CD4-positive, alpha-beta T cell treated with Interleukin-15 for 4 hours (primary cell): Measurements from ENCODE around the gene ZNF493.

Experiments used
- DNase-seq: peaks from one replicate; pipeline ENCODE4 v3.0.0-alpha.2; 2020; ENCODE audit warnings: low spot score

ZNF493 gene

DNA sequence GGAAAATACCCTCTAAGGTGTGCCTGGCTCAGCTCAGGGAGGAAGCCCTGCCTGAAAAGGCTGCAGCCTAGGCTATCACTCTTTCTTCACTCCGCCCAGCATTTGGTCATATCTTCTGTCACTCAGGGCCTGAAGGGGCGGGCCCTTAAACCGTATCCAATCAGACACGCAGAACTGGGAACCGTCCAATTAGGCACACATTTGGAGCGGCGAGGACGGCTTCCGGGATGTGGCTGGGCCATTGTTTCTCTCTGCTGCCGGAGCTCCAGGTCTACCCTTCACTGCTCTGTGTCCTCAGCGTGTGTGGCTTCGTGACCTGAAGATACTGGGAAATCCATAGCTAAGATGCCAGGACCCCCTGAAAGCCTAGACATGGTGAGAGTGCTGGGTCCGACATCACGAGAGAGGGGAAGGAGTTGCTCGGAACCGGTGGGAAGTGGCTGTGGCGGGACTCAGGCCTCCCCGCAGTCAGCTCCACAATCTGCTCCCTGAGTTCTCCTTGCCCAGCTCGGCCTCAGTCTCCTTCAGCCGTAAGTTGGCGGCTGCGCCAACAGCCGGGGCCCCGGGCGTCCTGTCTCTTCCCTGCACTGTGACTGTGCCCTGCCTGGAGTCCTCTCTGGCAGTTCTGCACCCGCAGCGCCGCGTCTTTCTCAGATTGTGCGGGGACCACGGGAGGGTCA is at the start of gene ZNF493:
Gene ZNF493 (plus strand): TSS at position 241 of the 680 bp plus-strand sequence. CDS start 105 bp downstream, at position 346.
- peak; percentile 94 for DNase-seq

DNA sequence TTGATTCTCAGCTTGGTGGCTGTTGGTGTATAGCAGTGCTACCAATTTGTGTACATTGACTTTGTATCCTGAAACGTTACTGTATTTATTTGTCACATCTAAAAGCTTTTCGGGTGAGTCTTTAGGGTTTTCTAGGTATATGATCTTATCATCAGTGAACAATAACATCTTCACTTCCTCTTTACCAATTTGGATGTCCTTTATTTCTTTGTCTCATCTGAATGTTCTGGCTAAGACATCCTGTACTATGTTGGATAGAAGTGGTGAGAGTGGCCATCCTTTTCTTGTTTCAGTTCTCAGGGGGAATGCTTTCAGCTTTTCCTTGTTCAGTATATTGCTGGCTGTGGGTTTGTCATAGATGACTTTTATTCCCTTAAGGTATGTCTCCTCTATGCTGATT is 44.1 kb upstream of the ZNF493 start:
- DNase-seq = no peak

DNA sequence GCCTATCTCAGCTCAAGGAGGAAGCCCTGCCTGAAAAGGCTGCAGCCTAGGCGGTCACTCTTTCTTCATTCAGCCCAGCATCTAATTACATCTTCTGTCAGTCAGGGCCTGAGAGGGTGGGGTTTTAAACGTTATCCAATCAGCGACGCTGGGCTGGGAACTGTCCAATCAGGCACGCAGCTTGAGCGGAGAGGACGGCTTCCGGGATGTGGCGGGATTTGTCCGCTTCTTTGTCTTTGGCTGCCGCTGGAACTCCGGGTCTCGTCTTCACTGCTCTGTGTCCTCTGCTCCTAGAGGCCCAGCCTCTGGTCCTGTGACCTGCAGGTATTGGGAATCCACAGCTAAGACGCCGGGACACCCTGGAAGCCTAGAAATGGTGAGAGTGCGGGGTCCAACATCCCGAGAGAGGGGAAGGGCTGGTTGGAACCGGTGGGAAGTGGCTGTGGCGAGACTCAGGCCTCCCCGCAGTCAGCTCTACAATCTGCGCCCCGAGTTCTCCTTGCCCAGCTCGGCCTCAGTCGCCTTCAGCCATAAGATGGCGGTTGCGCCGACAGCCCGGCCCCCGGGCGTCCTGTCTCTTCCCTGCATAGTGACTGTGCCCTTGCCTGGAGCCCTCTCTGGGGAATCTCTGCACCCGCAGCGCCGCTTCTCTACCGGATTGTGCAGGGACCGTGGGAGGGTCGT is 38.0 kb upstream of the ZNF493 start, which contains the start of gene ZNF738:
Gene ZNF738 (plus strand): TSS at position 233 of the 684 bp plus-strand sequence. CDS start 141 bp downstream, at position 374.
- DNase-seq = peak; percentile 79

DNA sequence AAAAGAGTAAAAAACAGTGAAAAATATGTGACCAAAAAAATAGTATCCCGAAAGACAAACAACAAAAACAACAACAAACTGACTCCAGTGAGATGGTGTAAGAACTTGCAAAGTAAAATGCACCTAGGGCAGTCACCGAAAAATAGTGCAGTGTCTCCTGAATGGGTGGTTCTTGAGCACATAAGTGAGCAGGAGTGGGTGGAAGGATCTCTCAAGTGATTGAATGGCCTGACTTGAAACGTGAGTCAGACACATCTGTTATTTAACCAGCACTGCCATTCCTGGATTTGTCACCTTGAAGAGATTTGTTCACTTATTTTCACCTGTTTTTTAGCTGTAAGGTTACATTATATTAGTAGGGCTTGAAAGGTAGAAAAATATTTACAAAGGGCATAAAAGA is 34.6 kb upstream of the ZNF493 start:
- DNase-seq = no peak

DNA sequence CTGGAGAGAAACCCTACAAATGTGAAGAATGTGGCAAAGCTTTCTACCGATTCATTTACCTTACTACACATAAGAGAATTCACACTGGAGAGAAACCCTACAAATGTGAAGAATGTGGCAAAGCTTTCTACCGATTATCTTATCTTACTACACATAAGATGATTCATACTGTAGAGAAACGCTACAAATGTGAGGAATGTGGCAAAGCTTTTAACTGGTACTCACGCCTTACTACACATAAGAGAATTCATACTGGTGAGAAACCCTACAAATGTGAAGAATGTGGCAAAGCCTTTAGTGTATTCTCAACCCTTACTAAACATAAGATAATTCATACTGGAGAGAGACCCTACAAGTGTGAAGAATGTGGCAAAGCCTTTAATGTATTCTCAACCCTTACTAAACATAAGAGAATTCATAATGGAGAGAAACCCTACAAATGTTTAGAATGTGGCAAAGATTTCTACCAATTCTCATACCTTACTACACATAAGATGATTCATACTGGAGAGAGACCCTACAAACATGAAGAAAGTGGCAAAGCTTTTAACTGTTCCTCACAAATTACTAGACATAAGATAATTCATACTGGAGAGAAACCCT is 12.9 kb upstream of the ZNF493 start:
- no peak for DNase-seq

DNA sequence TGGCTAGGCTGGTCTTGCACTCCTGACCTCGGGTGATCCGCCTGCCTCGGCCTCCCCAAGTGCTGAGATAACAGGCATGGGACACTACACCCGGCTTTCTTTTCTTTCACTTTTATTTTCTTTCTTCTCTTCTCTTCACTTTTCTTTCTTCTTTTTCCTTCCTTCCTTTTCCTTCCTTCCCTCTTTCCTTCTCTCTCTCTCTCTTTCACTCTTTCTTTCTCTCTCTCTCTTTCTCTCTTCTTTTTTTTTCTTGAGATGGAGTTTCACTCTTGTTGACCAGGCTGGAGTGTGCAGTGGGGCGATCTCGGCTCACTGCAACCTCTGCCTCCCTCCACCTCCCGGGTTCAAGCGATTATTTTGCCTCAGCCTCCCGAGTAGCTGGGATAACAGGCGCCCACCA is 812 bp upstream of the ZNF493 start:
- DNase-seq = no peak

DNA sequence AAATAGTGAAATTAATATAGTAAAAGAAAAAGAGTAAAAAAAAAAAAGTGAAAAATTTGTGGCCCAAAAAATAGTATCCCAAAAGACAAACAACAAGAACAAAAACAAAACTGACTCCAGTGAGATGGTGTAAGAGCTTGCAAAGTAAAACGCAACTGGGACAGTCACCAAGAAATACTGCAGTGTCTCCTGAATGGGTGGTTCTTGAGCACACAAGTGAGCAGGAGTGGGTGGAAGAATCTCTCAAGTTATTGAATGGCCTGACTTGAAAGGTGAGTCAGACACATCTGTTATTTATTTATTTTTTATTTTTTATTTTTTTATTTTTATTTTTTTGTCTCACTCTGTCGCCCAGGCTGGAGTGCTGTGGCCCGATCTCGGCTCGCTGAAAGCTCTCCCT is 1.9 kb downstream of the ZNF493 start:
- no peak for DNase-seq

DNA sequence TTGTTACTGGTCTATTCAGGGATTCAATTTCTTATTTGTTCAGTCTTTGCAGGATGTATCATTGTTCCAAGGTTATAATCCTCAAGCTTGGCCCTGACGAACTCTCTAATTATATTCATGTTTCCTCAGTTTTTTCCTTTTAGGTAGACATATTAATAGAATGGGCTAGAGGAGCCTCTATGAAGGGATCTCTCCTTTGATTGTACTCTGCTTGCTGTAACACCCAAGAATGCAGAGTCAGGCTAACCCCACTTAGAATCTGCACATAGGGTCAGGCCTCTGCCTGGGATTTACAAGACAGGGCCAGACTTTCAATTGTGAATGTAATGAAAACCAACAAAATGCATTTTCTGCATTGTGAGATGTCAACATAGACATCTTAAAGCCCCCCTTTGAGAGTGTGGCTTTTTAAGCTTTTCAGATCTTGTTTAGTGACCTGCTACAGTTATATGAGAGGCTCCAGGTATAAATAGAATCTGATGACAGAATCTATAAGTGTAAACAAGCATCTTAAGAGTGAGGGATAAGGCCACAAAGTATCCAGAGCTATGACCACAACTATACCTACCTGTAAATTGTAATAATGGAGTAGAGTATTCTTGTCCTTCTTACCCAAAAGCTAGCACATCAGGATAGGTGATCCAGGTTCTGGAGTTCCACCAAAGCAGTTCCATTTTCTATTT is 5.5 kb downstream of the ZNF493 start:
- DNase-seq = no peak

DNA sequence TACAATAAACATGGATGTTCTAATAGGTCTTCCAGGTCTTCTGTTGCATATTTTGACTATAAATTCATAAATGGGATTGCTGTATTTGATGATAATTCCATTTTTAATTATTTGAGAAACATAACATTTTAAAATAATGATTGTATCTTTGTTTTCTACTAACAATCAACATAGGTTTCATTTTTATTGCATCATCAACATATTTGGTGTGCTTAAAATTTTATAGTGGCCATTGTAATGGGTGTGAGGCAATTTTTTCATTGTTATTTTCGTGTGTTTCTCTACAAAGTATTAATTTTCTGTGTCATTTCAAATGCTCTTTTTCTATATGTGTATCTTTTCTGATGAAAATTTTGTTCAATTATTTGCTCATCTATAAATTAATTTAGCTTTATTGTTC is 13.2 kb downstream of the ZNF493 start:
- no peak for DNase-seq

DNA sequence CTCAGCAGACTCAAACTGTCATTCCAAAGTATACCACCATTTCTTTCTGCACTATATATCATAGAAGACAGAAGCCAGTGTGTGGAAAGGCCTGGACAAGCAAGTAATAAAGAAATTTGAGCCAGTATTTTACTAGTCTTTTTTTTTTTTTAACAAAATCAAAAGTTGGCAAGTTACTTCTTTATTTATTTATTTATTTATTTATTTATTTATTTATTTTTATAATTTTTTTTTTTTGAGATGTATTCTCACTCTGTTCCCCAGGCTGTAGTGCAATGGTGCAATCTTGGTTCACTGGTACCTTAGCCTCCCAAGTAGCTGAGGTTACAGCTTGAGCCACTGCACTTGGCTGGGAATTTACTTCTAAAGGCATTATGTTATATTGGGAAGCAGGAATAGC is 25.3 kb downstream of the ZNF493 start:
- no peak for DNase-seq

DNA sequence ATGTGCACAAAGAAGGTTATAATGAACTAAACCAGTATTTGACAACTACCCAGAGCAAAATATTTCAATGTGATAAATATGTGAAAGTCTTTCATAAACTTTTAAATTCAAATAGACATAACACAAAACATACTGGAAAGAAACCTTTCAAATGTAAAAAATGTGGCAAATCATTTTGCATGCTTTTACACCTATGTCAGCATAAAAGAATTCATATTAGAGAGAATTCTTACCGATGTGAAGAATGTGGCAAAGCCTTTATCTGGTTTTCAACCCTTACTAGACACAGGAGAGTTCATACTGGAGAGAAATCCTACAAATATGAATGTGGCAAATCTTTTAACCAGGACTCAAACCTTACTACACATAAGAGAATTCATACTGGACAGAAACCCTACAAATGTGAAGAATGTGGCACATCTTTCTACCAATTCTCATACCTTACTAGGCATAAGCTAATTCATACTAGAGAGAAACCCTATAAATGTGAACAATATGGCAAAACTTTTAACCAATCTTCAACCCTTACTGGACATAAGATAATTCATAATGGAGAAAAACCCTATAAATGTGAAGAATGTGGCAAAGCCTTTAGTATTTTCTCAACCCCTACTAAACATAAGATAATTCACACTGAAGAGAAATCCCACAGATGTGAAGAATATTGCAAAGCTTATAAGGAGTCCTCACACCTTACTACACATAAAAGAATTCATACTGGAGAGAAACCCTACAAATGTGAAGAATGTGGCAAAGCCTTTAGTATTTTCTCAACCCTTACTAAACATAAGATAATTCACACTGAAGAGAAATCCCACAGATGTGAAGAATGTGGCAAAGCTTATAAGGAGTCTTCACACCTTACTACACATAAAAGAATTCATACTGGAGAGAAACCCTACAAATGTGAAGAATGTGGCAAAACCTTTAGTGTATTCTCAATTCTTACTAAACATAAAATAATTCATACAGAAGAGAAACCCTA is 26.4 kb downstream of the ZNF493 start:
- no peak for DNase-seq

DNA sequence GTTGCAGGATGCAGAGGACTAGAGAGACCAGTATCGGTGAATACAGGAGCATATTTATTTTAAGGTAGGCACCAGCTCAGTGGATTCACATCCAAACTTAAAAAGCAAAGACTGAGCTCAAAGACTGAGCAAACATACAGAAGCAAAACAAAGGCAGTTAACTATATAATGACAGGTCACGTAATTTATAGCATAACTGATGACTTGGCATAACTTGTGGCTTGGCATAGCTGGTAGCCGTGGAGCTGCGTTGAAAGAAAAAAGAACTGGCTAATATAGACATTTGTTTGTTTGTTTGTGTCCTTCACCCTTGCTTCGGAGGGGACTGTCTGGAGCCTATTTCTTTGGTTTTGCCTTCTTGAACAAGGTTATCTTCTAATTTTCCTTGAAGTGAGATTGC is 33.7 kb downstream of the ZNF493 start:
- no peak for DNase-seq

DNA sequence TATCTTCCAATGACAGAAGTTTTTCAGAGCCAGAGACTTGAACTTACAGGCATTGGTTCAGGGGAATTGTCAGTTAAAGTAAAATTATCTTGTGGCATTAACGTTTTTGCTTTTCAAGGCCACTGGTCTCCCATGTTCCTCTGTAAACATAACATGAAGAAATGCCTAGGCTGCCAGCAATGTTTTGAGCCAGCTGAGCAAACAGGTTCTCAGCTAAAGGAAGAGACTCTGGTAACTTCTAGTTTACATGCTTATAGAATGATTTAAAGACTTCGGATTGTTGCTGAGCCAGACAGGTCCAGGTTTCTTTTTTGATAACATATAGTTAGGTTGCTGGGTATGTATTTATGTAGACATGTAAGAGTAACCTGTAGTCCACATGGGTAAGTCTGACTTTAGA is 35.7 kb downstream of the ZNF493 start:
- DNase-seq = no peak

DNA sequence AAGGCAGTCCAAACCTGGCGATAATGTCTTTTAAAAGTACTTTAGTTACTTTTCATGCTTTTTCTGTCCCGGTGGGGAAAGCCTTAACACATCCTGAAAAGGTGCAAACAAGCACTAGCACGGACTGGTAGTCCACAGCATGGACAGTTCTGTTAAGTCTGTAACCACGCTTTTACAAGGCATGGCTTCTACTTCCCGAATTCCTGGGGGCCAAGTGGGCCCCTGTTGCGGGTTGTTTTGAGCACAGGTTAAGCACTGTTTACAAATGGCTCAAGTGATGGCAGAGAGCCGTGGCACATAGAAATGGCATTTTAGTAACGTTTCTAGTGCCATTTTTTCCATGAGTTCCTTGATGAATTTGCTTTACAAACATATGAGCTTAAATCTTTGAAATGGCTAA is 37.6 kb downstream of the ZNF493 start:
- DNase-seq = no peak

DNA sequence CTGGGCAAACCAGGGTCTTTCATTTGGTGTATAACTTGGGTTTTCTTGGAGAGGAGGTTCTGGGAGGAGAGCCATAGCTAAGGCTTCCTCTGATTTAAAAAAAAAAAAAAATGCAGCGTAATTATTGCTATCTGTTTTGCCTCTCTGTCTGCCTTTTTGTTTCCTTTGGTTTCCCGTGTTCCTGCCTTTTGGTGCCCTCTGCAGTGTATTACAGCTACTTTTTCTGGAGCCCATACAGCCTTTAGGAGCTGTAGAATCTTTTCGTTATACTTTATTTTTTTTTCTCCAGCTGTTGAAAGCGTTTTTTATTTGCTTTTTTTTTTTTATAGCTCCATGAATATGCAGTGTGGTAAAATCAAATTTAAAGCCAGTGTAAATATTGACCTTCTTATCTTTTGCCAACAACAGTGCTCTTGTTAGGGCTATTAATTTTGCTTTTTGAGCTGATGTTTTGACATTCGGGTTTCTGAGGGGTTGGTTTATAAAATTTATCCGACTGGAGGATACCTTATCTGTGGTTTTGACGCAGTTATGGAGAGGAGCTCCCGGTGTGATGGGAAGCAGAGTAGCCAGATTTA is 38.1 kb downstream of the ZNF493 start:
- DNase-seq = no peak

DNA sequence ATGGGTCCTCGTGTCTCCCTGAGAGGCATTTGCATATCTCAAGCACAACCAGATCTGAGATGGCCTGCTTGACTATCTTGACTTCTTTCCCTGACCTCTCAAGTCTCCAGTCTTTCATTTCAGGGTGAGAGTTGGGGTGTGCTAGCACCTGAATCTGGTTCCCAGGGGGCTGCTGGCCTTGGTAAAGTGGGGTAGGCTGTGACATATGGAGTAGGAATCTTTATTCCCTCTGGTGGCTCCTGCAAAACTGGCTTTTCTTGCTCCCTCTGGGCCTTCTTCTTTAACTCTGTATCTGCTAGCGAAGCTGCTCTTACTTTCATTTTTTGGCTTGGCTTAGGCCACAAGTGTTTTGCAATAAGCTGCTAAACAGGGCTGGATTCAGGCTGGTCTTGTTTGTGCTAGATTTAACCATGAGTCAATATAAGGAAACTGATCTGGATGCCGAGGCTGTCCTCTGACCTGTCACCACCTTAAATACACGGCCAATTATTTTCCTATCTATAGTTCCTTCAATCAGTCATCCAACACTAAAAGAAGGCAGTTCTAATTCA is 42.3 kb downstream of the ZNF493 start:
- no peak for DNase-seq

DNA sequence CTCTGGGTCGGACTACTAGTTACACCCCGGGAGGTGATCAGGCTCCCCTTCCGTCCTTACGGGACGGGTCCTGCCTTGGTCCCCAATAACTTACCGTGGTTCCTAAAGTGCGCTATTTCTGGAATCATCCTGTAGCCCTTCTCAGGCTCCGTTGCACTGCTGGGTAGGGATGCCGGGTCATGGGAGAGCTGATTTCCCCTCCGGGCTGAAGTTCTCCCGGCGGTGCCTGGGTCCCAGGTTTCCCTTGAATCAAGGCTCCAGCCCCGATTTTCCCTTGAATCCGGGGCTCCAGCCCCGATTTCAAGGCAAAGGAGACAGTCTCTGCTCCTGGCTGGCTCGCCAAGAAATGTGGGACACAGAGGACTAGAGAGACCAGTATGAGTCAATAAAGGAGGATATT is 43.4 kb downstream of the ZNF493 start:
- DNase-seq = no peak

DNA sequence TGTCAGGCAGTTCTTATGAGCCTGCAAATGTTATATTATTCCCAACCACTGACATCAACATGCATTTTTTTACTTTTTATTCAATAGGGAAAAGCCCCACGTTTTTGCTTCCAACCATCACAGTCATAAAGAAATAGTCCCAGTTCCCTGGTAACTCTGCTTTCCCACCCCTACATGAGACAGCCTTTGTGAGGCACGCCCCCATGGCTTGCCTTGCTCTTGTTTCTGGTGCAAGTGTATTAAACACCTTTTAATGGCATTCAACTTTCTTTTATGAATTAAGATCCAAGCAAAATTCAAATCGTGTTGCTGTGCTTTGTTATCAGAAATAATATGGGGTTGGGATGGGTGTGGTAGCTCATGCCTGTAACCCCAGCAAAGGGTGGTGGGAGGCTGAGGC is 54.3 kb downstream of the ZNF493 start:
- DNase-seq = no peak

DNA sequence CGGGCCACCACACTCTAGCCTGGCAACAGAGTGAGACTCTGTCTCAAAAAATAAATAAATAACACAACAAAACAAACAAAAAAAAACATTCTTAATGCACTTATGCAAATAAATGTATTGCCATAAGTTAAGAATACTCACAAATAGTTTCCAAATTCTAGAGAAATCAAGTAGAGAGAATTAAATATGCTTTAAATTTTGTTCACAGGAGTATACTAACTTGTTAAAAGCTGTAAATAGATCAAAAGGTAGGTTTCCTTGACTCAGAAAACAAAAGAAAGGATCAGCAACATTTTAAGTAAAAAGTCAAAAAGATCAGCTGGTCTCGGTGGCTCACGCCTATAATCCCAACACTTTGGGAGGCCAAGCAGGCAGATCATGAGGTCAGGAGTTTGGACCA is 58.0 kb downstream of the ZNF493 start:
- no peak for DNase-seq

DNA sequence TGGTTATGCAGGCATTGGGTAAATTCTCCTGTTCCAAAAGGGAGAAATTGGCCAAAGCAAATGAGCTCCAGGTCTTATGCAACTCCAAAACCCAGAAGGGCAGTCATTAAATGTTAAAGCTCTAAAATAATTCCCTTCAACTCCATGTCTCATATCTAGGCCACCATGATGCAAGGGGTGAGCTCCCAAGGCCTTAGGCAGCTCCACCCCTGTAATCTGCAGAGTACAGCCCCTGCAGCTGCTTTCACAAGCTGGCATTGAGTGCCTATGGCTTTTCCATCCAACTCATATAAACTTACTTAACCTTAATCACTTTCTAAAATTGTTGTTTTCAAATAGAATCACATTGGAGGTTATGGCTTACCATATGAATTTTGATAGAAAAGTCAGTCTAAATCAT is 63.8 kb downstream of the ZNF493 start:
- DNase-seq = no peak

DNA sequence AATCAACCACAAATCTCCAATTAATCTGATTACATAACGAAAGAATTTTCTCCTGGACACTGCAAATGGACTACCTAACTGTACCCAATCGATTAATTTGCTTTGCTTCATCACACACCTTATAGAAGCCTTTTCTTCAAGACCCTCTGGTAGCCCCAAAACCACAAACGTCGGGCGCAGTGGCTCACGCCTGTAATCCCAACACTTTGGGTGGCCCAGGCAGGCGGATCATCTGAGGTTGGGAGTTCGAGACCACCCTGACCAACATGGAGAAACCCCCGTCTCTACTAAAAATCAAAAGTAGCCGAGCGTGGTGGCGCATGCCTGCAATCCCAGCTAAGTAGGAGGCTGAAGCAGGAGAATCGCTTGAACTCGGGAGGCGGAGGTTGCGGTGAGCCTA is 65.6 kb downstream of the ZNF493 start:
- no peak for DNase-seq
